Measurements from ENCODE around the gene RBM4. TPM values are rescaled to one million over a fixed set of nuclear protein-coding genes. Genes with fewer than 3 reads are reported as not detected.

The RBM4 gene
- total and polyA plus RNA-seq, 2 donors from 2014 or later: 125 to 168 TPM

- no peak overlapping the region for H3K4me3 ChIP-seq (ENCODE audit: low read length in 3 of 3)
- H3K27ac ChIP-seq (ENCODE audit: low read depth in 2 of 2, low read length in 2 of 2): no peak overlapping the region
- intact Hi-C loops (cut with DNase I): no loop called here
- DNase-seq (no peak), FAIRE-seq (no peak)
- no peaks in the 10 kb centered on the region for H3K4me1 ChIP-seq (ENCODE audit: control insufficient read depth in 2 of 3, insufficient read depth in 2 of 3, low read depth in 1 of 3, low read length in 3 of 3)
- no peaks in the 10 kb centered on the region for H3K27me3 ChIP-seq (ENCODE audit: control insufficient read depth, insufficient read depth, low read length)
- TF ChIP-seq CTCF (IDR thresholded peaks at IDR 0.05; ENCODE audit: borderline replicate concordance, extremely low read depth, insufficient read depth): no peak
- no peaks in the 10 kb centered on the region for H3K9me3 ChIP-seq (ENCODE audit: control insufficient read depth in 2 of 3, insufficient read depth in 1 of 3, low read length in 3 of 3)
- no peak overlapping the region for H3K9ac ChIP-seq (ENCODE audit: low read length in 3 of 3)
- H3K36me3 ChIP-seq (ENCODE audit: control insufficient read depth in 2 of 3, insufficient read depth in 3 of 3, low read length in 3 of 3): peaks cover 9 to 32% (median 17%) of the 10 kb centered on the region in 3 donors
These were observed 6.6 kb upstream of the RBM4 start for GRCh38 chr11:66631883-66632282.

GRCh38 chr11:66632952-66633351, 5.6 kb upstream of the RBM4 start:
- Histone ChIP-seq H3K4me3 (ENCODE audit: low read length in 3 of 3) (no peak overlapping the region), H3K9me3 (ENCODE audit: control insufficient read depth in 2 of 3, insufficient read depth in 1 of 3, low read length in 3 of 3) (no peaks in the 10 kb centered on the region), H3K27ac (ENCODE audit: low read depth in 2 of 2, low read length in 2 of 2) (no peak overlapping the region), H3K36me3 (ENCODE audit: control insufficient read depth in 2 of 3, insufficient read depth in 3 of 3, low read length in 3 of 3) (peaks cover 5 to 22% (median 10%) of the 10 kb centered on the region in 3 donors), H3K4me1 (ENCODE audit: control insufficient read depth in 2 of 3, insufficient read depth in 2 of 3, low read depth in 1 of 3, low read length in 3 of 3) (peaks cover 0 to 2% (median 0%) of the 10 kb centered on the region in 3 donors), H3K27me3 (ENCODE audit: control insufficient read depth, insufficient read depth, low read length) (no peaks in the 10 kb centered on the region), H3K9ac (ENCODE audit: low read length in 3 of 3) (no peak overlapping the region)
- DNase-seq (no peak), FAIRE-seq (no peak)
- TF ChIP-seq CTCF (IDR thresholded peaks at IDR 0.05; ENCODE audit: borderline replicate concordance, extremely low read depth, insufficient read depth): no peak
- intact Hi-C loops (cut with DNase I): no loop called here

GRCh38 chr11:66636411-66636810, 2.1 kb upstream of the RBM4 start:
- H3K27me3 ChIP-seq (ENCODE audit: control insufficient read depth, insufficient read depth, low read length): no peaks in the 10 kb centered on the region
- FAIRE-seq: no peak
- intact Hi-C loops (cut with DNase I): no loop called here

More at GRCh38 chr11:66636411-66636810, 2.1 kb upstream of the RBM4 start:
- Histone ChIP-seq H3K36me3 (ENCODE audit: control insufficient read depth in 2 of 3, insufficient read depth in 3 of 3, low read length in 3 of 3) (peaks cover 4 to 10% (median 10%) of the 10 kb centered on the region in 3 donors), H3K27ac (ENCODE audit: low read depth in 2 of 2, low read length in 2 of 2) (no peak overlapping the region), H3K9me3 (ENCODE audit: control insufficient read depth in 2 of 3, insufficient read depth in 1 of 3, low read length in 3 of 3) (no peaks in the 10 kb centered on the region), H3K4me3 (ENCODE audit: low read length in 3 of 3) (no peak overlapping the region), H3K4me1 (ENCODE audit: control insufficient read depth in 2 of 3, insufficient read depth in 2 of 3, low read depth in 1 of 3, low read length in 3 of 3) (peaks cover 8 to 16% (median 8%) of the 10 kb centered on the region in 3 donors), H3K9ac (ENCODE audit: low read length in 3 of 3) (no peak overlapping the region)
- no peak for DNase-seq
- TF ChIP-seq CTCF (IDR thresholded peaks at IDR 0.05; ENCODE audit: borderline replicate concordance, extremely low read depth, insufficient read depth): no peak

Data from kidney (tissue), 14 donors.